Body of pancreas (tissue), 4 donors: Measurements from ENCODE around the gene PML. TPM values are rescaled to one million over a fixed set of nuclear protein-coding genes. Genes with fewer than 3 reads are reported as not detected.

Source experiments
- ATAC-seq: fragments of 150-250 bp; one replicate; pipeline ENCODE4 v1.9.1; 2016
- DNase-seq, 4 donors: peaks; one replicate each; pipeline ENCODE4 v3.0.0-alpha.2; 2019
- H3K27ac ChIP-seq, 4 donors: fragments of 200-600 bp; sonication (generic); 1 replicate in 3 of 4; 2 replicates in 1 of 4; pipeline versions ENCODE4 v1.5.1 to v1.6.1; 2016 to 2019; ENCODE audit warnings: mild to moderate bottlenecking in 1 of 4, mixed read lengths in 1 of 4, moderate library complexity in 1 of 4
- H3K27me3 ChIP-seq, 2 donors: fragments of 200-600 bp; sonication (generic); one replicate each; pipeline ENCODE4 v1.6.0; 2016; ENCODE audit warnings: mild to moderate bottlenecking in 1 of 2
- H3K36me3 ChIP-seq, 2 donors: fragments of 200-600 bp; sonication (generic); replicated peaks in 1 of 2; 2 replicates each; pipeline ENCODE4 v1.5.1; 2016; ENCODE audit warnings: low read depth in 2 of 2; ENCODE audit not compliant: insufficient read depth in 1 of 2
- H3K4me1 ChIP-seq: fragments of 200-600 bp; sonication (generic); one replicate; pipeline ENCODE4 v1.6.0; 2016
- H3K4me3 ChIP-seq, 2 donors: fragments of 200-600 bp; sonication (generic); 1 replicate in 1 of 2; 2 replicates in 1 of 2; pipeline ENCODE4 v1.5.1; 2016 to 2019
- H3K9me3 ChIP-seq, 3 donors: fragments of 200-600 bp; sonication (generic); 1 replicate in 2 of 3; 2 replicates in 1 of 3; pipeline ENCODE4 v1.5.1; 2016
- POLR2A ChIP-seq, 3 donors: fragments of 450-650 bp; IDR thresholded peaks; one replicate each; pipeline ENCODE4 v1.6.1; 2016; ENCODE audit warnings: antibody characterized with exemption in 3 of 3, mild to moderate bottlenecking in 2 of 3
- WGBS, 2 donors: methylation state at CpG; one replicate each; pipeline ENCODE4 v1.1.5; 2017; 5-methylcytosine and 5-hydroxymethylcytosine counted together
- intact Hi-C: fragments of 100-400 bp; cut with DNase I; formaldehyde crosslinking; loops from one replicate; pipeline ENCODE4 v1.15.1; 2023
- total RNA-seq, 2 donors: library from RNA; depleted of rRNA; stranded (reverse); fragments of >200 nt; gene quantifications; one replicate each; pipeline ENCODE4 v1.1.0, GENCODE V29; 2016
- TF ChIP-seq, protein P1 (sequence below), 7 experiments: fragments of 450-650 bp in 4 of 7; fragments of 200-600 bp in 3 of 7; sonication (generic) in 3 of 7; IDR thresholded peaks; one replicate each; pipeline ENCODE4 v1.5.1; 2016 to 2019; ENCODE audit warnings: antibody characterized with exemption in 7 of 7

The PML gene
- total RNA-seq, 2 donors from 2014 or later: 27.8 to 38.2 TPM

DNA sequence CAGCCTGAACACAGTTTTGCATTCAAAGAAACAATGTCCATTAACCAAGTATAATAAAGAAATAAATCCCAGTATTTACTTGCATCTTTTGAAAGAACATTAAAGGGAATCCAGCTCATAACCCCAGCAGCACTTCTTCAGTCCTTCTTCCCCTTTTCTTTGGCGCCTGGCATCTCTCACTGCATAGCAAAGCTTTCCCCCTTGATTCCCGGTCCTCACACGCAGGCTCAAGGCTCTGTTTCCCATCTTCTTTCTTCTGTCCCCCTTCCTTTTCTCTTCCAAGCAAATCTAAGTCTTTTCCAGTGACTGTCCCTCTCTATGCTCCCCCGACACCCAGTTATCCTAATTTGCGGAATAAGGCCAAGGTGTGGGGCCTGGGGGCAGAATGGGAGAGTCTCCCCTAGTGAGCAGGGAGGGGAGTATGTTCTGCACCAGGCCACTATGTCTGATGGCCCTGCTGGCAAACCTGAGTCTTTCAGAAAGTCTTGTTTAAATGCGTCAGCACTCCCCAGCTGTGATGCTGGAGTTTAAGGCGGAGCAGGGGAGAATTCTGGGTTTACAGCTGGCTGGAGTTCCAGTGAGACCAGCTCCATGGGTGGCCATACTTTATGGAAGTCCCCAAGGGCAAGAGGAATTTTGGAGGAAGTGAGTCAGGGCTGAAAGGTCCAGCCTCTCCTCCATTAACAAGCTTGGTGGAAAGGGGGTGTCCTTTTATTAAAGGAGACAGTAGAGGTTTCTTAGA is 45.8 kb downstream of the PML start:
- DNase-seq: peak in 3 of 4 donors; percentile 29 to 56 (median 47)
- peak; percentile 58 for ATAC-seq
- intact Hi-C loops: no loop called here

DNA sequence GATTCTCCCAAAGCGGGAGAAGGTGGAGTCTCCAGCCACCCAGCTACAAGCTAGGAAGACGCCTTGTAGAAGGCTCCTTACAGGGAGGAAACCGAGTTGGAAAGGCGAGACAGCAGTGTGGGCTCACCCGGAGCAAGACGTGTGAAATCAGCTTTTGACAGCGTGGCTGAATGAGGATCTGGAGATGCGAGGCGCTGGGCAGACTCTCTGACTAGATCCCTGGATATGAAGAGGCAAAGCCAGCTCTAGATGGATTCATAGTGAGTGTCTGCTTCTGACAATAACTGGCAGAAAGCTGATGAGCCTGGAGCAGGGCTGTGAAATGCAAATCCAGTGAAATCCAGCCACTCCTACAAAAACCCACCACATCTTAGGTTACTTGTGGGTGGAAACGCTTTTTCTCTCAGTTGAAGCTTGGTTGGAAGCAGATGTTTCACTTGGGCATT is 46.8 kb downstream of the PML start:
- no peaks in the 10 kb centered on the region for H3K4me1 ChIP-seq
- WGBS, 2 donors: 85 to 92% methylated on average over 10 of the region's 10 CpGs
- no peak for TF ChIP-seq POLR2A (IDR thresholded peaks at IDR 0.05)
- TF ChIP-seq, protein P1, sequence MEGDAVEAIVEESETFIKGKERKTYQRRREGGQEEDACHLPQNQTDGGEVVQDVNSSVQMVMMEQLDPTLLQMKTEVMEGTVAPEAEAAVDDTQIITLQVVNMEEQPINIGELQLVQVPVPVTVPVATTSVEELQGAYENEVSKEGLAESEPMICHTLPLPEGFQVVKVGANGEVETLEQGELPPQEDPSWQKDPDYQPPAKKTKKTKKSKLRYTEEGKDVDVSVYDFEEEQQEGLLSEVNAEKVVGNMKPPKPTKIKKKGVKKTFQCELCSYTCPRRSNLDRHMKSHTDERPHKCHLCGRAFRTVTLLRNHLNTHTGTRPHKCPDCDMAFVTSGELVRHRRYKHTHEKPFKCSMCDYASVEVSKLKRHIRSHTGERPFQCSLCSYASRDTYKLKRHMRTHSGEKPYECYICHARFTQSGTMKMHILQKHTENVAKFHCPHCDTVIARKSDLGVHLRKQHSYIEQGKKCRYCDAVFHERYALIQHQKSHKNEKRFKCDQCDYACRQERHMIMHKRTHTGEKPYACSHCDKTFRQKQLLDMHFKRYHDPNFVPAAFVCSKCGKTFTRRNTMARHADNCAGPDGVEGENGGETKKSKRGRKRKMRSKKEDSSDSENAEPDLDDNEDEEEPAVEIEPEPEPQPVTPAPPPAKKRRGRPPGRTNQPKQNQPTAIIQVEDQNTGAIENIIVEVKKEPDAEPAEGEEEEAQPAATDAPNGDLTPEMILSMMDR (IDR thresholded peaks at IDR 0.05): no peak
- DNase-seq (no peak), ATAC-seq (no peak)
- no peaks in the 10 kb centered on the region for H3K27me3 ChIP-seq
- intact Hi-C loops: no loop called here
- no peaks in the 10 kb centered on the region for H3K36me3 ChIP-seq
- no peaks in the 10 kb centered on the region for H3K9me3 ChIP-seq
- no peak overlapping the region for H3K4me3 ChIP-seq
- H3K27ac ChIP-seq: peak overlapping the region in 2 of 4 donors; percentile 48 to 56

More for the DNA sequence above, 45.8 kb downstream of the PML start:
- Histone ChIP-seq H3K27ac (peak overlapping the region in 2 of 4 donors; percentile 48 to 56), H3K9me3 (no peaks in the 10 kb centered on the region), H3K27me3 (no peaks in the 10 kb centered on the region), H3K4me1 (no peaks in the 10 kb centered on the region), H3K36me3 (peaks cover 0 to 2% of the 10 kb centered on the region in 2 donors), H3K4me3 (no peak overlapping the region)
- WGBS, 2 donors: 79 to 87% methylated on average over 7 of the region's 7 CpGs
- TF ChIP-seq, protein P1 (IDR thresholded peaks at IDR 0.05): no peak
- TF ChIP-seq POLR2A (IDR thresholded peaks at IDR 0.05): no peak

DNA sequence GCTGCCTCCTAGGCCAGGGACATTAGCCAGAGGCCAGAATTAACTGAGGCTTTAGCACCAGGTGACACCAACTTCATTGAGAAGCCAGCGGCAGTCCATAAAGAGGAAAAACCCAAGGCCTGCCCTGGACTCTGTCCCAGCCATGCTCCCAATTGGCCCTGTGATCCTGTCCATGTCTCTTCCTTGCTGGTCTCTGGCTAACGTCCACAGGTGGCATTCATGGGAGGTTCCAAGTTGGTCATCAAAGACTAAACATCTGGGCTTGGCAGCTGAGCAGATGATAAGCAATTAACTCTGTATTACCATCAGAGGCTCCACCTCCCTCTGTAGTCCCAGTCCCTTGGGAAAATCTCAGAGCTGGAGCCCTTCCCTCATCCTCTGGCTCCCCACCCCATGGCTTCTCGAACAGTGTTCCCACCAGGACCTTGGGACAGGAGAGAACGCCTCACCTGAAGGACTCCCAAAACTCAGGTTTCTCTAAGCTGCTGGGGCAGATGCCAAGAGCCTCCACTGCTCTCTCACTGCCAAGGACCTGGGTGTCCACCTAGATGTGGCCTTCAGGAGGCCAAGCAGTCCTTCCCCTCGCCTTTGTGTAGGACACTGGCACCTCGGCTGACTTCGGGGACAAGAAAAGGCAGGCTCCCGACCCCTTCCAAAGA is 47.4 kb downstream of the PML start:
- intact Hi-C loops: no loop called here
- 66 to 77% methylated on average over 7 to 8 of the region's 8 CpGs for WGBS, 2 donors
- ATAC-seq (no peak), DNase-seq (no peak)
- Histone ChIP-seq H3K4me3 (no peak overlapping the region), H3K4me1 (no peaks in the 10 kb centered on the region), H3K27ac (peak overlapping the region in 1 of 4 donors; percentile 56), H3K9me3 (no peaks in the 10 kb centered on the region), H3K36me3 (no peaks in the 10 kb centered on the region), H3K27me3 (no peaks in the 10 kb centered on the region)
- TF ChIP-seq POLR2A (IDR thresholded peaks at IDR 0.05): no peak
- TF ChIP-seq, protein P1 (IDR thresholded peaks at IDR 0.05): no peak

DNA sequence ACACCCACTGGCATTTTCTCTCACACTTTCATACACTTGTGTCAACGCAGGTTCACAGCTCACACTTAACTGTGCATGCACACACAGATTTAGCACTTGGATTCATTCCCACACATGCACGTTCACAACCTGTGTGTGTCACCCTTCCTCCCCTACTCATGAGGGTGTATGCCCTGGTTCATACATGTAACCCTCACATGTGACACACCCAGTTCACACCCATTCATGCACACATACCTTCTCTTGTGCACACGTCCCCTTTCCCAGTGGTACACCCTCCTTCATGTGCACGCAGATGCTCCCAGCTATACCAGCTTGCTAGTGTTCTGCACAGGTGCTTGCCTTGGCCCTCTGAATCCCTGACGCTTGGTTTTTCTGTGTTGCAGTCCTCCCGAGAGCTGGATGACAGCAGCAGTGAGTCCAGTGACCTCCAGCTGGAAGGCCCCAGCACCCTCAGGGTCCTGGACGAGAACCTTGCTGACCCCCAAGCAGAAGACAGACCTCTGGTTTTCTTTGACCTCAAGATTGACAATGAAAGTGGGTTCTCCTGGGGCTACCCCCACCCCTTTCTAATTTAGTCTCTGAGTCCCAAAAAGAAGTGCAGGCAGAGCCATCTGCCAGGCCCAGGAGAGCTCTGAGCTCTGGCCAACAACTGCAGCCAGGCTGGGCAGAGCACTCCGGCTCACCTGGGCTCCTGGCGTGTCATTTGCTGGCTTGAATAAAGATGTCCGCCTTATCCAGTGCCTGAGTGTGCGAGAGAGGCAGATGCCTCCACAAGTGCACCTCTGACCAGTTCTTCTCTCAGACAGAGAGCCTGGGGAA is 48.3 kb downstream of the PML start:
- Histone ChIP-seq H3K27ac (no peak overlapping the region), H3K4me1 (no peaks in the 10 kb centered on the region), H3K9me3 (no peaks in the 10 kb centered on the region), H3K4me3 (no peak overlapping the region), H3K36me3 (no peaks in the 10 kb centered on the region), H3K27me3 (no peaks in the 10 kb centered on the region)
- WGBS, 2 donors: 84 to 85% methylated on average over 6 to 11 of the region's 11 CpGs
- intact Hi-C loops: no loop called here
- TF ChIP-seq, protein P1 (IDR thresholded peaks at IDR 0.05): no peak
- TF ChIP-seq POLR2A (IDR thresholded peaks at IDR 0.05): no peak
- DNase-seq: no peak
- ATAC-seq: no peak
